Trophoblast cell (in vitro differentiated cells and primary cell): ENCODE measurements around the gene GALNS.

Experiments
- DNase-seq, 2 donors: peaks; one replicate each; pipeline ENCODE4 v3.0.0-alpha.2; 2016
- H2AFZ ChIP-seq: 2 replicates; pipeline ENCODE4 v1.6.1; 2013; ENCODE audit warnings: low read length, moderate library complexity, mild to moderate bottlenecking; ENCODE audit not compliant: insufficient read depth, poor library complexity
- H2AK5ac ChIP-seq: 2 replicates; pipeline ENCODE4 v1.6.1; 2013; ENCODE audit warnings: mild to moderate bottlenecking, low read length
- H2BK120ac ChIP-seq: 2 replicates; pipeline ENCODE4 v1.6.1; 2013; ENCODE audit warnings: low read length, mild to moderate bottlenecking, moderate library complexity; ENCODE audit not compliant: insufficient read depth, poor library complexity
- H2BK12ac ChIP-seq: 2 replicates; pipeline ENCODE4 v1.6.1; 2013; ENCODE audit warnings: mild to moderate bottlenecking, low read length, moderate library complexity
- H2BK5ac ChIP-seq: 2 replicates; pipeline ENCODE4 v1.6.1; 2013; ENCODE audit warnings: low read length, low read depth, moderate library complexity, mild to moderate bottlenecking; ENCODE audit not compliant: poor library complexity
- H3K14ac ChIP-seq: 2 replicates; pipeline ENCODE4 v1.6.1; 2013; ENCODE audit warnings: mild to moderate bottlenecking, low read length
- H3K18ac ChIP-seq: 2 replicates; pipeline ENCODE4 v1.6.1; 2013; ENCODE audit warnings: mild to moderate bottlenecking, low read length
- H3K23ac ChIP-seq: 2 replicates; pipeline ENCODE4 v1.6.1; 2013; ENCODE audit warnings: low read length
- H3K27ac ChIP-seq: 2 replicates; pipeline ENCODE4 v1.5.1; 2013; ENCODE audit warnings: low read depth, mild to moderate bottlenecking, inconsistent platforms, low read length, moderate library complexity
- H3K27me3 ChIP-seq: 2 replicates; pipeline ENCODE4 v1.6.1; 2013; ENCODE audit warnings: inconsistent platforms, mild to moderate bottlenecking, low read length, moderate library complexity; ENCODE audit not compliant: insufficient read depth
- H3K36me3 ChIP-seq, 2 experiments: 1 replicate in 1 of 2; 2 replicates in 1 of 2; pipeline ENCODE4 v1.6.1; 2013; ENCODE audit warnings: low read length in 2 of 2, mild to moderate bottlenecking in 2 of 2, moderate library complexity in 1 of 2; ENCODE audit not compliant: insufficient read depth in 2 of 2, control insufficient read depth in 1 of 2
- H3K4ac ChIP-seq: 2 replicates; pipeline ENCODE4 v1.6.1; 2013; ENCODE audit warnings: low read depth, mild to moderate bottlenecking, low read length, moderate library complexity
- H3K4me1 ChIP-seq, 2 experiments: 1 replicate in 1 of 2; 2 replicates in 1 of 2; pipeline ENCODE4 v1.6.1; 2013; ENCODE audit warnings: low read length in 2 of 2, mild to moderate bottlenecking in 2 of 2, moderate library complexity in 1 of 2; ENCODE audit not compliant: insufficient read depth in 2 of 2, control insufficient read depth in 1 of 2
- H3K4me2 ChIP-seq: 2 replicates; pipeline ENCODE4 v1.6.1; 2013; ENCODE audit warnings: inconsistent platforms, mild to moderate bottlenecking, low read length, moderate library complexity
- H3K4me3 ChIP-seq: 2 replicates; pipeline ENCODE4 v1.5.1; 2013; ENCODE audit warnings: mild to moderate bottlenecking, low read depth, low read length, inconsistent platforms
- H3K79me1 ChIP-seq: one replicate; pipeline ENCODE4 v1.6.1; 2013; ENCODE audit warnings: low read length
- H3K79me2 ChIP-seq: 2 replicates; pipeline ENCODE4 v1.6.1; 2013; ENCODE audit warnings: low read length, mild to moderate bottlenecking; ENCODE audit not compliant: control insufficient read depth, insufficient read depth, poor library complexity
- H3K9ac ChIP-seq: 2 replicates; pipeline ENCODE4 v1.6.1; 2013; ENCODE audit warnings: mild to moderate bottlenecking, low read length
- H3K9me3 ChIP-seq: 2 replicates; pipeline ENCODE4 v1.6.1; 2013; ENCODE audit warnings: low read depth, mild to moderate bottlenecking, control low read depth, inconsistent platforms, low read length; ENCODE audit not compliant: insufficient read depth
- H4K12ac ChIP-seq: 2 replicates; pipeline ENCODE4 v1.6.1; 2013; ENCODE audit warnings: low read depth, mild to moderate bottlenecking, low read length, moderate library complexity
- H4K8ac ChIP-seq: 2 replicates; pipeline ENCODE4 v1.6.1; 2013; ENCODE audit warnings: low read depth, mild to moderate bottlenecking, low read length, moderate library complexity
- H4K91ac ChIP-seq: one replicate; pipeline ENCODE4 v1.6.1; 2013; ENCODE audit warnings: low read depth, mild to moderate bottlenecking, low read length, moderate library complexity
- WGBS: extraction: QIAGEN DNeasy Blood & Tissue Kit; methylation state at CpG from one replicate; pipeline ENCODE4 v1.1.7; 2013; ENCODE audit warnings: missing lambda C conversion rate; ENCODE audit not compliant: insufficient read length, insufficient coverage; ENCODE audit errors: extremely low coverage; 5-methylcytosine and 5-hydroxymethylcytosine counted together

Gene GALNS

DNA sequence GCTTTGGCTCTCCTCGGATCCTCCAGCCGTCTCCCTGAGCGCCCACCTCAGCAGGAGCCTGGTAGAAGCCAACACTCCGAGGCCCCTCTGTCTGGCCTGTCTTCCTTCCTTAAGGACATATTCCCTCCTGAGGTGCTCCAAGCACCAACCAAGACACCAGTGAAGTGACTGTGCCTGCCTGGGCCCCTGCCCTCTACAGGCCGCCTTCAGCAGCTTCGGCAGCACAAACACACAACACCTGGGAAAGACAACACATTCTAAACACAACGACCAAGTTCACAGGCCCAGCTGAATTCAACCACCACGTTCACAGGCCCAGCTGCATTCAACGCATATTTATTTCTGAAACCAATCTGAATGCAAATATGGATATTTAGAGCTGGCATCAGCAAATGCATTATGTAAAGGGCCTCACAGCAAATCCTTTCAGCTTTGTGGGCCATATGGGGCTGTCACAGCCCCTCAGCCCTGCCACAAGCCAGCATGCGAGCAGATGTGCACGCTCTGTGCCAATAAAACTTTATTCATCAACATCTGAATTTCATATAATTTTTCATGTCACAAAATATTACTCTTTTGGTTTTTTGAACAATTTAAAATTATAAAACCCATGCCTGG is 12.2 kb downstream of the GALNS start:
- no peaks in the 10 kb centered on the region for H3K79me2 ChIP-seq
- no peaks in the 10 kb centered on the region for H3K27me3 ChIP-seq
- H4K12ac ChIP-seq = no peak overlapping the region
- no peak overlapping the region for H2BK120ac ChIP-seq
- H3K4me1 ChIP-seq = no peaks in the 10 kb centered on the region
- H3K36me3 ChIP-seq = peaks cover 21 to 36% of the 10 kb centered on the region in 2 experiments
- no peak overlapping the region for H4K91ac ChIP-seq
- no peaks in the 10 kb centered on the region for H3K79me1 ChIP-seq
- H2BK5ac ChIP-seq = no peak overlapping the region
- H3K18ac ChIP-seq = no peak overlapping the region
- DNase-seq = no peak
- H3K14ac ChIP-seq = no peak overlapping the region
- H3K4me2 ChIP-seq = no peak overlapping the region
- no peak overlapping the region for H2BK12ac ChIP-seq
- no peak overlapping the region for H3K9ac ChIP-seq
- no CpG with 5 or more reads among the region's 11 CpGs for WGBS
- H2AK5ac ChIP-seq = no peak overlapping the region
- no peak overlapping the region for H3K4ac ChIP-seq
- no peak overlapping the region for H3K4me3 ChIP-seq
- H3K23ac ChIP-seq = no peak overlapping the region
- H3K27ac ChIP-seq = no peak overlapping the region
- no peaks in the 10 kb centered on the region for H3K9me3 ChIP-seq
- no peak overlapping the region for H4K8ac ChIP-seq
- no peak overlapping the region for H2AFZ ChIP-seq

DNA sequence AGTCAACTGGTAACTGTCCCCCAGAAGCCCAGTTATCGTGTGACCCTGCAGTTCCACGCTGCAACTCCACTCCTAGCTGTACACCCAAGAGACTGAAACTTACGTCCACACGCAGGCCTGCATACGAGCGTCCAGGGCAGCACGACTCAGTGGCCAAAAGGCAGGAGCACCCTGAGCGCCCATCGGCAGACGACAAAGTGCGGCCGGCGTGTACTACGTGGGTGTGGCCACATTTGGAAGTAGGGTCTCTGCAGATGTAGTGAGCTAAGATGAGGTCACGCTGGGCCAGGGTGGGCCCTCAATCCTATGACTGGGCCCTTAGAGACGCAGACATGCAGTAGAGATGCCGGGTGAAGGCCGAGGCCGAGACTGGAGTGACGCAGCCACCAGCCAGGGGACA is 13.5 kb downstream of the GALNS start:
- no peak overlapping the region for H3K4me3 ChIP-seq
- no peaks in the 10 kb centered on the region for H3K27me3 ChIP-seq
- no peak overlapping the region for H2AK5ac ChIP-seq
- no peak overlapping the region for H3K14ac ChIP-seq
- no peak overlapping the region for H4K91ac ChIP-seq
- H4K8ac ChIP-seq = no peak overlapping the region
- H3K36me3 ChIP-seq = peaks cover 27 to 44% of the 10 kb centered on the region in 2 experiments
- H3K18ac ChIP-seq = no peak overlapping the region
- no peaks in the 10 kb centered on the region for H3K4me1 ChIP-seq
- no peak overlapping the region for H2BK5ac ChIP-seq
- H3K23ac ChIP-seq = no peak overlapping the region
- no peak overlapping the region for H2BK120ac ChIP-seq
- no peaks in the 10 kb centered on the region for H3K79me2 ChIP-seq
- H2AFZ ChIP-seq = no peak overlapping the region
- H3K27ac ChIP-seq = no peak overlapping the region
- H3K79me1 ChIP-seq = no peaks in the 10 kb centered on the region
- H4K12ac ChIP-seq = no peak overlapping the region
- no peak for DNase-seq
- no peak overlapping the region for H3K9ac ChIP-seq
- no peaks in the 10 kb centered on the region for H3K9me3 ChIP-seq
- H2BK12ac ChIP-seq = no peak overlapping the region
- H3K4me2 ChIP-seq = no peak overlapping the region
- no CpG with 5 or more reads among the region's 20 CpGs for WGBS
- no peak overlapping the region for H3K4ac ChIP-seq

- H3K4me2 ChIP-seq = no peak overlapping the region
- WGBS = no CpG with 5 or more reads among the region's 25 CpGs
- H3K79me2 ChIP-seq = no peaks in the 10 kb centered on the region
- H3K23ac ChIP-seq = no peak overlapping the region
- no peaks in the 10 kb centered on the region for H3K27me3 ChIP-seq
- H3K79me1 ChIP-seq = no peaks in the 10 kb centered on the region
- no peak overlapping the region for H2BK120ac ChIP-seq
- no peaks in the 10 kb centered on the region for H3K9me3 ChIP-seq
- H3K14ac ChIP-seq = no peak overlapping the region
- peaks cover 27 to 41% of the 10 kb centered on the region in 2 experiments for H3K36me3 ChIP-seq
- no peak overlapping the region for H4K12ac ChIP-seq
- no peak overlapping the region for H3K4ac ChIP-seq
- no peak overlapping the region for H3K9ac ChIP-seq
- no peaks in the 10 kb centered on the region for H3K4me1 ChIP-seq
- no peak overlapping the region for H2AK5ac ChIP-seq
- H3K27ac ChIP-seq = no peak overlapping the region
- H2BK5ac ChIP-seq = no peak overlapping the region
- H3K18ac ChIP-seq = no peak overlapping the region
- no peak overlapping the region for H4K91ac ChIP-seq
- H4K8ac ChIP-seq = no peak overlapping the region
- no peak overlapping the region for H3K4me3 ChIP-seq
- no peak for DNase-seq
- no peak overlapping the region for H2BK12ac ChIP-seq
- H2AFZ ChIP-seq = no peak overlapping the region
Observed at GRCh38 chr16:88842806-88843205, 13.9 kb downstream of the GALNS start.

DNA sequence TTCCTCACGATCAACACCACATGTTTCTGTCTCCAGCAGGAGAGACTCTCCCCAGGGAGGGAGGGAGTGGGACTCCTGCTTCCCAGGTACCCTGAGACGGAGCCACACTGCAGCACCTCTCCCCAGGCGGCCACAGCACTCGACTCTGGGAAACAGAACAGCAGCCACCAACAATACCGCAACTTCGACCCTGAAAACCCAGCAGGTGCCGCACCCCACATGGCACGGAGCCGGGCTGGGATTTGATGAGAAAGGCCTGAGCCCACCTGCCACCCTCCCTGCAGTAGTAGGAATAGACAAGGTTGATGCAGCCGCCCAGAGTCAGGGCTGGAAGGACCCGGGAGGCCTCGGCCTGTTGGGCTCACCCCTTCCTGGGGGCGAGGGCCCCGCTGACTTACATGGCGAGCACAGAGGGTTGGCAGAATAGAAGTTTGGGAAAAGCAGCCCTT is 14.4 kb downstream of the GALNS start:
- Histone ChIP-seq H3K4ac (no peak overlapping the region), H2AK5ac (no peak overlapping the region), H4K12ac (no peak overlapping the region), H2AFZ (no peak overlapping the region), H2BK5ac (no peak overlapping the region), H3K18ac (no peak overlapping the region), H3K27ac (no peak overlapping the region), H3K9ac (no peak overlapping the region), H3K27me3 (no peaks in the 10 kb centered on the region), H3K79me2 (no peaks in the 10 kb centered on the region), H3K4me2 (no peak overlapping the region), H3K9me3 (no peaks in the 10 kb centered on the region), H2BK12ac (no peak overlapping the region), H3K36me3 (peaks cover 27 to 38% of the 10 kb centered on the region in 2 experiments), H3K14ac (no peak overlapping the region), H3K4me1 (no peaks in the 10 kb centered on the region), H3K4me3 (no peak overlapping the region), H4K91ac (no peak overlapping the region), H3K23ac (no peak overlapping the region), H3K79me1 (no peaks in the 10 kb centered on the region), H4K8ac (no peak overlapping the region), H2BK120ac (no peak overlapping the region)
- no CpG with 5 or more reads among the region's 15 CpGs for WGBS
- no peak for DNase-seq
